HCT116 (cell line): Measurements from ENCODE around the gene CBLC. TPM values are rescaled to one million over a fixed set of nuclear protein-coding genes. Genes with fewer than 3 reads are reported as not detected.

ENCODE experiments used
- ATAC-seq: fragments of 200-7000 bp; cut with Tn5 transposase; 2 replicates; pipeline ENCODE4 v1.9.1; 2020; ENCODE audit warnings: mild to moderate bottlenecking, moderate library complexity
- BruUV-seq: library from RNA; stranded (reverse); fragments of 400-500 nt; replicated peaks from 2 replicates; lab custom pipeline; 2021; lab: Mats Ljungman, UMichigan
- CTCF ChIA-PET: fragments of 300-600 bp; sonication (Branson Sonifier 250); formaldehyde crosslinking; loops from one replicate; lab custom pipeline; 2021; ENCODE audit warnings: antibody characterized with exemption; lab: Charles Lee
- POLR2A ChIA-PET: fragments of 300-600, 350-600 bp; sonication (Branson Sonifier 250); formaldehyde crosslinking; loops from one replicate; lab custom pipeline; 2021; ENCODE audit warnings: antibody characterized with exemption; lab: Charles Lee
- RAD21 ChIA-PET, 2 experiments: fragments of 300-600 bp; sonication (Branson Sonifier 250); formaldehyde crosslinking; loops; one replicate each; lab custom pipeline; 2023; ENCODE audit warnings: low total read pairs in 2 of 2; ENCODE audit not compliant: uncharacterized antibody in 2 of 2, unreplicated experiment in 2 of 2, low non-redundant PET in 1 of 2; lab: Charles Lee
- DNase-seq: peaks from one replicate; pipeline ENCODE4 v3.0.0-alpha.2; 2010; ENCODE audit warnings: low read depth, low spot score
- H2AFZ ChIP-seq: fragments of 200-600 bp; shearing (Covaris generic), sonication (generic); 2 replicates; pipeline ENCODE4 v1.6.1; 2017; ENCODE audit warnings: low read depth, mixed run types, mixed read lengths, antibody characterized with exemption, low read length; ENCODE audit not compliant: poor library complexity, severe bottlenecking
- H3K27ac ChIP-seq: 2 replicates; pipeline ENCODE4 v1.5.1; 2012; ENCODE audit warnings: low read depth, low read length
- H3K27me3 ChIP-seq: fragments of 200-600 bp; sonication (generic); 2 replicates; pipeline ENCODE4 v1.6.1; 2016; ENCODE audit warnings: mixed run types, low read length, mixed read lengths; ENCODE audit not compliant: insufficient read depth
- H3K36me3 ChIP-seq, 2 experiments: fragments of 200-500 bp in 1 of 2; fragments of 200-600 bp in 1 of 2; sonication (Bioruptor generic) in 1 of 2; sonication (generic) in 1 of 2; 2 replicates each; pipeline versions ENCODE4 v1.5.1 to v1.6.1; 2014 to 2016; ENCODE audit warnings: low read length in 2 of 2, inconsistent platforms in 1 of 2, mixed read lengths in 1 of 2, mixed run types in 1 of 2; ENCODE audit not compliant: insufficient read depth in 2 of 2, control insufficient read depth in 1 of 2
- H3K4me1 ChIP-seq, 2 experiments: fragments of 200-600 bp in 1 of 2; sonication (generic) in 1 of 2; 2 replicates each; pipeline versions ENCODE4 v1.5.1 to v1.6.1; 2012 to 2017; ENCODE audit warnings: low read length in 2 of 2, inconsistent platforms in 1 of 2, mild to moderate bottlenecking in 1 of 2, mixed read lengths in 1 of 2, mixed run types in 1 of 2, moderate library complexity in 1 of 2; ENCODE audit not compliant: insufficient read depth in 2 of 2, control insufficient read depth in 1 of 2
- H3K4me2 ChIP-seq: fragments of 200-600 bp; sonication (generic); 2 replicates; pipeline ENCODE4 v1.6.1; 2017; ENCODE audit warnings: mixed run types, low read length, mixed read lengths
- H3K4me3 ChIP-seq, 2 experiments: fragments of 200-600 bp in 1 of 2; sonication (generic) in 1 of 2; replicated peaks in 1 of 2; 2 replicates each; pipeline ENCODE4 v1.5.1; 2011 to 2016; ENCODE audit warnings: low read length in 2 of 2, control low read depth in 1 of 2, low read depth in 1 of 2, mild to moderate bottlenecking in 1 of 2, mixed read lengths in 1 of 2, mixed run types in 1 of 2
- H3K79me2 ChIP-seq: fragments of 200-600 bp; sonication (generic); 2 replicates; pipeline ENCODE4 v1.6.1; 2017; ENCODE audit warnings: mild to moderate bottlenecking, mixed run types, low read length, moderate library complexity, mixed read lengths; ENCODE audit not compliant: insufficient read depth
- H3K9ac ChIP-seq: fragments of 200-600 bp; sonication (generic); 2 replicates; pipeline ENCODE4 v1.6.1; 2016; ENCODE audit warnings: low read length, mixed read lengths
- H3K9me2 ChIP-seq: fragments of 200-600 bp; sonication (generic), shearing (Covaris generic); 2 replicates; pipeline ENCODE4 v1.6.1; 2017; ENCODE audit warnings: mixed run types, mild to moderate bottlenecking, moderate library complexity; ENCODE audit not compliant: insufficient read depth
- H3K9me3 ChIP-seq, 2 experiments: fragments of 200-500 bp in 1 of 2; fragments of 200-600 bp in 1 of 2; sonication (Bioruptor generic) in 1 of 2; sonication (generic) in 1 of 2; 2 replicates each; pipeline ENCODE4 v1.6.1; 2014 to 2017; ENCODE audit warnings: low read length in 2 of 2, mixed read lengths in 2 of 2, inconsistent platforms in 1 of 2, low read depth in 1 of 2, mild to moderate bottlenecking in 1 of 2, mixed run types in 1 of 2, moderate library complexity in 1 of 2; ENCODE audit not compliant: control insufficient read depth in 1 of 2, insufficient read depth in 1 of 2
- H4K20me1 ChIP-seq: fragments of 200-600 bp; sonication (generic), shearing (Covaris generic); 2 replicates; pipeline ENCODE4 v1.6.1; 2017; ENCODE audit warnings: mixed run types, mild to moderate bottlenecking, moderate library complexity; ENCODE audit not compliant: insufficient read depth
- CEBPB ChIP-seq: IDR thresholded peaks from 2 replicates; pipeline ENCODE4 v1.6.1; 2012; ENCODE audit warnings: low read depth
- EGR1 ChIP-seq: IDR thresholded peaks from 2 replicates; pipeline ENCODE4 v1.6.1; 2012; ENCODE audit warnings: low read depth
- ELF1 ChIP-seq: IDR thresholded peaks from 2 replicates; pipeline ENCODE4 v1.6.1; 2012; ENCODE audit warnings: low read depth, borderline replicate concordance
- EZH2 ChIP-seq: fragments of 200-600 bp; sonication (generic); IDR thresholded peaks from 2 replicates; pipeline ENCODE4 v1.6.1; 2017; ENCODE audit warnings: antibody characterized with exemption, mixed run types
- EZH2phosphoT487 ChIP-seq: fragments of 200-600 bp; IDR thresholded peaks from 2 replicates; pipeline ENCODE4 v1.6.1; 2018; ENCODE audit warnings: antibody characterized with exemption, borderline replicate concordance
- FOSL1 ChIP-seq: IDR thresholded peaks from 2 replicates; pipeline ENCODE4 v1.6.1; 2012; ENCODE audit warnings: low read depth
- POLR2AphosphoS5 ChIP-seq: IDR thresholded peaks from 2 replicates; pipeline ENCODE4 v1.6.1; 2011; ENCODE audit warnings: mild to moderate bottlenecking, low read depth, low read length, moderate library complexity
- RAD21 ChIP-seq: IDR thresholded peaks from 2 replicates; pipeline ENCODE4 v1.6.1; 2012; ENCODE audit warnings: low read depth, mild to moderate bottlenecking
- SP1 ChIP-seq: IDR thresholded peaks from 2 replicates; pipeline ENCODE4 v1.6.1; 2012; ENCODE audit warnings: low read depth
- TCF7L2 ChIP-seq: IDR thresholded peaks from 2 replicates; pipeline ENCODE4 v1.7.0; 2011; ENCODE audit warnings: borderline replicate concordance, inconsistent platforms; ENCODE audit not compliant: insufficient read depth, insufficient read length; ENCODE audit errors: extremely low read depth
- ZBTB33 ChIP-seq: IDR thresholded peaks from 2 replicates; pipeline ENCODE4 v1.6.1; 2011; ENCODE audit warnings: mild to moderate bottlenecking, low read length, moderate library complexity; ENCODE audit not compliant: insufficient replicate concordance; ENCODE audit errors: extremely low read depth
- ZFX ChIP-seq: fragments of 450-650 bp; IDR thresholded peaks from 2 replicates; pipeline ENCODE4 v1.6.1; 2017
- intact Hi-C: fragments of 100-400 bp; cut with micrococcal nuclease; formaldehyde crosslinking; loops from 2 replicates; pipeline ENCODE4 v1.10.0; 2022
- total RNA-seq: library from RNA; stranded (reverse); gene quantifications from one replicate; pipeline ENCODE4 v1.2.1, GENCODE V29; 2021; ENCODE audit not compliant: unreplicated experiment

Gene CBLC
- total RNA-seq, 1 experiment from 2014 or later = 54.3 TPM

GRCh38 chr19:44749292-44749691 is 28.4 kb upstream of the CBLC start:
- H3K4me2 ChIP-seq = peak overlapping the region; percentile 81
- TF ChIP-seq ZBTB33 (no peak), FOSL1 (no peak), EZH2 (no peak), SP1 (no peak), EGR1 (no peak), POLR2AphosphoS5 (no peak), RAD21 (no peak), ZFX (no peak), CEBPB (no peak), TCF7L2 (no peak), EZH2phosphoT487 (no peak), ELF1 (no peak)
- ChIA-PET CTCF (no interaction called here), POLR2A (interaction anchor here (1.2 kb wide), 1 partner anchor 14 kb away, joined by 5 read pairs; no protein-coding TSS in a partner anchor), RAD21 (interaction anchor here in 1 of 2 experiments (0.8 kb wide), 1 partner anchor 25 kb away, joined by 3 read pairs; no protein-coding TSS in a partner anchor)
- no peaks in the 10 kb centered on the region for H4K20me1 ChIP-seq
- peaks cover 4 to 5% of the 10 kb centered on the region in 2 experiments; a peak in 2 of 4 replicates for H3K36me3 ChIP-seq
- no peaks in the 10 kb centered on the region for H3K27me3 ChIP-seq
- H3K9ac ChIP-seq = peak overlapping the region; percentile 89
- no peaks in the 10 kb centered on the region for H3K9me3 ChIP-seq
- ATAC-seq (no peak), DNase-seq (no peak)
- H3K79me2 ChIP-seq = peaks cover 21% of the 10 kb centered on the region
- peak overlapping the region; percentile 65 to 85 for H3K4me3 ChIP-seq
- intact Hi-C loops = no loop called here
- H2AFZ ChIP-seq = no peak overlapping the region
- TSS peak; percentile 67 for BruUV-seq
- peaks cover 48 to 84% of the 10 kb centered on the region in 2 experiments for H3K4me1 ChIP-seq
- H3K9me2 ChIP-seq = no peaks in the 10 kb centered on the region
- H3K27ac ChIP-seq = peak overlapping the region; percentile 98
